Suprapubic skin (tissue), 4 donors: ENCODE results near the gene PRKAG2. TPM values are rescaled to one million over a fixed set of nuclear protein-coding genes. Genes with fewer than 3 reads are reported as not detected.

Experiments
- DNase-seq, 2 donors: peaks; one replicate each; pipeline ENCODE4 v3.0.0-alpha.2; 2019; ENCODE audit warnings: low spot score in 2 of 2
- H3K27ac ChIP-seq: fragments of 200-600 bp; sonication (generic); one replicate; pipeline ENCODE4 v1.5.1; 2019
- H3K27me3 ChIP-seq: fragments of 200-600 bp; sonication (generic); one replicate; pipeline ENCODE4 v1.5.1; 2019
- H3K36me3 ChIP-seq: fragments of 200-600 bp; sonication (generic); one replicate; pipeline ENCODE4 v1.5.1; 2019
- H3K4me1 ChIP-seq: fragments of 200-600 bp; sonication (generic); one replicate; pipeline ENCODE4 v1.5.1; 2019
- H3K4me3 ChIP-seq: fragments of 200-600 bp; sonication (generic); one replicate; pipeline ENCODE4 v1.5.1; 2019; ENCODE audit warnings: mild to moderate bottlenecking
- H3K9me3 ChIP-seq: fragments of 200-600 bp; sonication (generic); one replicate; pipeline ENCODE4 v1.5.1; 2019
- CTCF ChIP-seq, 2 donors: fragments of 200-600 bp in 1 of 2; fragments of 450-650 bp in 1 of 2; sonication (generic) in 1 of 2; IDR thresholded peaks; one replicate each; pipeline ENCODE4 v1.5.1; 2016 to 2019; ENCODE audit warnings: antibody characterized with exemption in 2 of 2, mild to moderate bottlenecking in 1 of 2, moderate library complexity in 1 of 2
- EP300 ChIP-seq: sonication (generic); formaldehyde crosslinking; IDR thresholded peaks from one replicate; pipeline ENCODE4 v1.6.1; 2017; ENCODE audit warnings: antibody characterized with exemption
- POLR2A ChIP-seq, 2 donors: fragments of 450-650 bp; IDR thresholded peaks; one replicate each; pipeline ENCODE4 v1.6.1; 2017; ENCODE audit warnings: antibody characterized with exemption in 2 of 2, mild to moderate bottlenecking in 2 of 2, moderate library complexity in 2 of 2
- POLR2AphosphoS5 ChIP-seq, 3 donors: sonication (generic); formaldehyde crosslinking; IDR thresholded peaks; one replicate each; pipeline ENCODE4 v1.6.1; 2017; ENCODE audit warnings: antibody characterized with exemption in 3 of 3
- WGBS: methylation state at CpG from one replicate; pipeline ENCODE4 v1.1.5; 2018; 5-methylcytosine and 5-hydroxymethylcytosine counted together
- total RNA-seq, 4 donors: library from RNA; depleted of rRNA; stranded (reverse); fragments of >200 nt; gene quantifications; one replicate each; pipeline ENCODE4 v1.1.0, GENCODE V29; 2016

PRKAG2 gene
- total RNA-seq, 4 donors from 2014 or later, result 16.5 to 40.0 (median 17.3) TPM

GRCh38 chr7:151658778-151659177 lies 218.1 kb downstream of the PRKAG2 start:
- Histone ChIP-seq H3K27ac (no peak overlapping the region), H3K9me3 (no peaks in the 10 kb centered on the region), H3K4me3 (no peak overlapping the region), H3K36me3 (no peaks in the 10 kb centered on the region), H3K4me1 (no peaks in the 10 kb centered on the region), H3K27me3 (no peaks in the 10 kb centered on the region)
- no peak for TF ChIP-seq EP300
- no peak for TF ChIP-seq CTCF (IDR thresholded peaks at IDR 0.05)
- no peak for TF ChIP-seq POLR2A (IDR thresholded peaks at IDR 0.05)
- TF ChIP-seq POLR2AphosphoS5 (IDR thresholded peaks at IDR 0.05), result no peak
- DNase-seq, result no peak
- 100% methylated on average over 1 of the region's 1 CpG for WGBS

- no peaks in the 10 kb centered on the region for H3K27me3 ChIP-seq
- H3K36me3 ChIP-seq, result no peaks in the 10 kb centered on the region
- H3K4me1 ChIP-seq, result no peaks in the 10 kb centered on the region
- H3K4me3 ChIP-seq, result no peak overlapping the region
- DNase-seq, result peak in 1 of 2 donors; percentile 45
- H3K27ac ChIP-seq, result no peak overlapping the region
- H3K9me3 ChIP-seq, result no peaks in the 10 kb centered on the region
- 89% methylated on average over 3 of the region's 3 CpGs for WGBS
- TF ChIP-seq POLR2A (IDR thresholded peaks at IDR 0.05) (no peak), EP300 (no peak), POLR2AphosphoS5 (IDR thresholded peaks at IDR 0.05) (no peak), CTCF (IDR thresholded peaks at IDR 0.05) (no peak)
These were observed 219.7 kb downstream of the PRKAG2 start for GRCh38 chr7:151657173-151657572.

- Histone ChIP-seq H3K4me1 (peaks cover 13% of the 10 kb centered on the region), H3K4me3 (no peak overlapping the region), H3K27ac (no peak overlapping the region), H3K27me3 (no peaks in the 10 kb centered on the region), H3K9me3 (no peaks in the 10 kb centered on the region), H3K36me3 (no peaks in the 10 kb centered on the region)
- TF ChIP-seq EP300, result no peak
- TF ChIP-seq CTCF (IDR thresholded peaks at IDR 0.05), result no peak
- TF ChIP-seq POLR2AphosphoS5 (IDR thresholded peaks at IDR 0.05), result no peak
- TF ChIP-seq POLR2A (IDR thresholded peaks at IDR 0.05), result no peak
- DNase-seq, result no peak
- 90% methylated on average over 3 of the region's 3 CpGs for WGBS
These were observed 221.4 kb downstream of the PRKAG2 start for GRCh38 chr7:151655555-151655954.

GRCh38 chr7:151652111-151652510 lies 224.8 kb downstream of the PRKAG2 start:
- DNase-seq, result no peak

GRCh38 chr7:151650161-151650560 lies 226.8 kb downstream of the PRKAG2 start:
- no peak overlapping the region for H3K4me3 ChIP-seq
- peaks cover 19% of the 10 kb centered on the region for H3K4me1 ChIP-seq
- H3K36me3 ChIP-seq, result peaks cover 7% of the 10 kb centered on the region
- TF ChIP-seq EP300, result no peak
- no peak for TF ChIP-seq POLR2AphosphoS5 (IDR thresholded peaks at IDR 0.05)
- TF ChIP-seq POLR2A (IDR thresholded peaks at IDR 0.05), result no peak
- TF ChIP-seq CTCF (IDR thresholded peaks at IDR 0.05), result no peak
- whole genome bisulfite sequencing, result 92% methylated on average over 4 of the region's 4 CpGs
- no peak overlapping the region for H3K27ac ChIP-seq
- peak in 1 of 2 donors; percentile 2 for DNase-seq
- no peaks in the 10 kb centered on the region for H3K9me3 ChIP-seq
- H3K27me3 ChIP-seq, result no peaks in the 10 kb centered on the region

More at GRCh38 chr7:151652111-151652510, 224.8 kb downstream of the PRKAG2 start:
- TF ChIP-seq POLR2A (IDR thresholded peaks at IDR 0.05) (no peak), POLR2AphosphoS5 (IDR thresholded peaks at IDR 0.05) (no peak), CTCF (IDR thresholded peaks at IDR 0.05) (no peak), EP300 (no peak)
- Histone ChIP-seq H3K9me3 (no peaks in the 10 kb centered on the region), H3K36me3 (peaks cover 2% of the 10 kb centered on the region), H3K27ac (no peak overlapping the region), H3K4me3 (no peak overlapping the region), H3K27me3 (no peaks in the 10 kb centered on the region), H3K4me1 (peaks cover 19% of the 10 kb centered on the region)
- WGBS, result 83% methylated on average over 5 of the region's 5 CpGs
